Keratinocyte (primary cell): ENCODE measurements around the gene BCAS1. TPM values are rescaled to one million over a fixed set of nuclear protein-coding genes. Genes with fewer than 3 reads are reported as not detected.

Experiments used
- DNase-seq: peaks from one replicate; pipeline ENCODE4 v3.0.0-alpha.2; 2011; ENCODE audit warnings: low read depth, missing footprints, low spot score
- FAIRE-seq: peaks from 2 replicates; lab custom pipeline; 2011; peaks lifted over from hg19 to GRCh38; lab: Jason Lieb, UNC
- H2AFZ ChIP-seq: 2 replicates; pipeline ENCODE4 v1.6.0; 2012; ENCODE audit warnings: low read length, control low read depth, inconsistent platforms; ENCODE audit not compliant: control insufficient read depth
- H3K27ac ChIP-seq: 2 replicates; pipeline ENCODE4 v1.5.1; 2011; ENCODE audit warnings: low read length; ENCODE audit not compliant: control insufficient read depth, insufficient read depth
- H3K27me3 ChIP-seq: 3 replicates; pipeline ENCODE4 v1.6.0; 2011; ENCODE audit warnings: low read length; ENCODE audit not compliant: control insufficient read depth, insufficient read depth; ENCODE audit errors: extremely low read depth
- H3K36me3 ChIP-seq, 2 experiments: 2 replicates in 1 of 2; 3 replicates in 1 of 2; pipeline ENCODE4 v1.5.1; 2011; ENCODE audit warnings: low read length in 2 of 2, mild to moderate bottlenecking in 1 of 2; ENCODE audit not compliant: control insufficient read depth in 2 of 2, insufficient read depth in 2 of 2; ENCODE audit errors: extremely low read depth in 1 of 2
- H3K4me1 ChIP-seq: 3 replicates; pipeline ENCODE4 v1.5.1; 2011; ENCODE audit warnings: low read length; ENCODE audit not compliant: control insufficient read depth, insufficient read depth; ENCODE audit errors: extremely low read depth
- H3K4me2 ChIP-seq: 3 replicates; pipeline ENCODE4 v1.6.0; 2011; ENCODE audit warnings: low read depth, low read length; ENCODE audit not compliant: control insufficient read depth, insufficient read depth; ENCODE audit errors: extremely low read depth
- H3K4me3 ChIP-seq, 3 experiments: fragments of 200-600 bp in 1 of 3; sonication (generic) in 1 of 3; 2 replicates in 2 of 3; 3 replicates in 1 of 3; pipeline ENCODE4 v1.5.1; 2011 to 2016; ENCODE audit warnings: low read length in 3 of 3, mild to moderate bottlenecking in 3 of 3, control low read depth in 2 of 3, inconsistent platforms in 1 of 3, low read depth in 1 of 3, mixed read lengths in 1 of 3, mixed run types in 1 of 3, moderate library complexity in 1 of 3; ENCODE audit not compliant: control insufficient read depth in 2 of 3, insufficient read depth in 2 of 3; ENCODE audit errors: extremely low read depth in 1 of 3
- H3K79me2 ChIP-seq: 2 replicates; pipeline ENCODE4 v1.6.0; 2012; ENCODE audit warnings: low read length; ENCODE audit not compliant: control insufficient read depth, insufficient read depth
- H3K9ac ChIP-seq: 3 replicates; pipeline ENCODE4 v1.6.0; 2011; ENCODE audit warnings: low read length; ENCODE audit not compliant: control insufficient read depth, insufficient read depth; ENCODE audit errors: extremely low read depth
- H3K9me1 ChIP-seq: 3 replicates; pipeline ENCODE4 v1.6.0; 2011; ENCODE audit warnings: low read length; ENCODE audit not compliant: control insufficient read depth, insufficient read depth; ENCODE audit errors: extremely low read depth
- H3K9me3 ChIP-seq: 2 replicates; pipeline ENCODE4 v1.5.1; 2012; ENCODE audit warnings: low read depth, low read length; ENCODE audit not compliant: control insufficient read depth
- H4K20me1 ChIP-seq: 3 replicates; pipeline ENCODE4 v1.6.0; 2011; ENCODE audit warnings: low read length; ENCODE audit not compliant: control insufficient read depth, insufficient read depth; ENCODE audit errors: extremely low read depth
- EZH2 ChIP-seq: IDR thresholded peaks from one replicate; pipeline ENCODE4 v1.6.1; 2012; ENCODE audit warnings: inconsistent platforms, mild to moderate bottlenecking, low read length, moderate library complexity
- dilution Hi-C: fragments of 300-500 bp; cut with MboI; formaldehyde crosslinking; loops from one replicate; pipeline ENCODE4 v1.7.0; 2020; ENCODE audit warnings: low sequenced_read_pairs; ENCODE audit not compliant: extremely low pct_ligation_motif_present
- polyA plus RNA-seq, 5 experiments: library from polyadenylated mRNA; depleted of rRNA in 3 of 5; stranded (reverse) in 3 of 5; stranded (forward) in 1 of 5; unstranded in 1 of 5; fragments of >200 nt; gene quantifications; 1 replicate in 1 of 5; 2 replicates in 3 of 5; 3 replicates in 1 of 5; pipeline versions ENCODE4 v1.2.1 to v1.2.3, GENCODE V29; 2011 to 2012; ENCODE audit warnings: missing spikeins in 2 of 5, low read depth in 1 of 5, low replicate concordance in 1 of 5
- TF ChIP-seq, protein P1 (sequence below), 3 experiments: IDR thresholded peaks in 1 of 3; conservative IDR thresholded peaks in 1 of 3; optimal IDR thresholded peaks in 1 of 3; 2 replicates in 2 of 3; 3 replicates in 1 of 3; pipeline versions ENCODE3 to v1.5.1; 2011; ENCODE audit warnings: low read length in 3 of 3, mild to moderate bottlenecking in 3 of 3, moderate library complexity in 2 of 3, control low read depth in 1 of 3, inconsistent platforms in 1 of 3; ENCODE audit not compliant: insufficient read depth in 2 of 3; ENCODE audit errors: extremely low read depth in 1 of 3

Gene BCAS1
- polyA plus RNA-seq, 1 donor (not counting 4 experiments of a cell fraction or from before 2014, with no cell fraction given): not detected

DNA sequence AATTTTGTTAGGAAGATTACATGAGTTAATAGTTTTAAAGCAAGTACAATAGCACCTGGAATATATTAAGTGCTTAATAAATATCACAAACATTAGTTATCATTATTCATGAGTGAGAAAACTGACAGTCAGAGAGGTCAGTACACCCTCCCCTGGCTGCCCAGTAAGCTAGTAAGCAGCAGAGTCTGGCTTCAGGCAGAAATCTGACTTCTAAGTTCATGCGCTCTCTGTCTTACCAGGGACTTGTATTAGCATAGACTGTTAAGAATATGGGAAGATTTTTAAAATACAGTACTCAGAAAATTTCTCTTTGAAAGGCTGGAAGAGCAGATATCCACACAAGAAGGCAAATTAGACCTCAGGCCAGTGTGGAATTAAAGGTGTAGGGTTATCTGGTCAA, 40.8 kb downstream of the BCAS1 start:
- Histone ChIP-seq H3K27me3 (peaks cover 3% of the 10 kb centered on the region), H3K9ac (no peak overlapping the region), H3K36me3 (no peaks in the 10 kb centered on the region), H3K79me2 (no peaks in the 10 kb centered on the region), H3K4me3 (no peak overlapping the region), H3K9me1 (no peaks in the 10 kb centered on the region), H3K4me1 (no peaks in the 10 kb centered on the region), H4K20me1 (no peaks in the 10 kb centered on the region), H3K4me2 (no peak overlapping the region), H3K9me3 (no peaks in the 10 kb centered on the region), H3K27ac (no peak overlapping the region), H2AFZ (no peak overlapping the region)
- no peak for FAIRE-seq
- no peak for DNase-seq
- no peak for TF ChIP-seq EZH2
- TF ChIP-seq, protein P1, sequence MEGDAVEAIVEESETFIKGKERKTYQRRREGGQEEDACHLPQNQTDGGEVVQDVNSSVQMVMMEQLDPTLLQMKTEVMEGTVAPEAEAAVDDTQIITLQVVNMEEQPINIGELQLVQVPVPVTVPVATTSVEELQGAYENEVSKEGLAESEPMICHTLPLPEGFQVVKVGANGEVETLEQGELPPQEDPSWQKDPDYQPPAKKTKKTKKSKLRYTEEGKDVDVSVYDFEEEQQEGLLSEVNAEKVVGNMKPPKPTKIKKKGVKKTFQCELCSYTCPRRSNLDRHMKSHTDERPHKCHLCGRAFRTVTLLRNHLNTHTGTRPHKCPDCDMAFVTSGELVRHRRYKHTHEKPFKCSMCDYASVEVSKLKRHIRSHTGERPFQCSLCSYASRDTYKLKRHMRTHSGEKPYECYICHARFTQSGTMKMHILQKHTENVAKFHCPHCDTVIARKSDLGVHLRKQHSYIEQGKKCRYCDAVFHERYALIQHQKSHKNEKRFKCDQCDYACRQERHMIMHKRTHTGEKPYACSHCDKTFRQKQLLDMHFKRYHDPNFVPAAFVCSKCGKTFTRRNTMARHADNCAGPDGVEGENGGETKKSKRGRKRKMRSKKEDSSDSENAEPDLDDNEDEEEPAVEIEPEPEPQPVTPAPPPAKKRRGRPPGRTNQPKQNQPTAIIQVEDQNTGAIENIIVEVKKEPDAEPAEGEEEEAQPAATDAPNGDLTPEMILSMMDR (optimal IDR thresholded peaks at IDR 0.05 in 1 of 3, IDR thresholded peaks at IDR 0.05 in 1 of 3, conservative IDR thresholded peaks at IDR 0.05 in 1 of 3; ENCODE audit: extremely low read depth in 1 of 3, insufficient read depth in 2 of 3, low read length in 3 of 3): no peak
- dilution Hi-C loops: no loop called here

- FAIRE-seq: no peak
- no peaks in the 10 kb centered on the region for H3K36me3 ChIP-seq
- TF ChIP-seq, protein P1 (optimal IDR thresholded peaks at IDR 0.05 in 1 of 3, IDR thresholded peaks at IDR 0.05 in 1 of 3, conservative IDR thresholded peaks at IDR 0.05 in 1 of 3; ENCODE audit: extremely low read depth in 1 of 3, insufficient read depth in 2 of 3, low read length in 3 of 3): no peak
- no peak for TF ChIP-seq EZH2
- no peak for DNase-seq
- H3K4me1 ChIP-seq: no peaks in the 10 kb centered on the region
- peaks cover 3% of the 10 kb centered on the region for H3K27me3 ChIP-seq
- no peaks in the 10 kb centered on the region for H3K9me1 ChIP-seq
- dilution Hi-C loops: no loop called here
- H2AFZ ChIP-seq: no peak overlapping the region
- no peak overlapping the region for H3K4me3 ChIP-seq
- no peak overlapping the region for H3K27ac ChIP-seq
- H3K4me2 ChIP-seq: no peak overlapping the region
- H3K9me3 ChIP-seq: no peaks in the 10 kb centered on the region
- H3K79me2 ChIP-seq: no peaks in the 10 kb centered on the region
- no peaks in the 10 kb centered on the region for H4K20me1 ChIP-seq
- H3K9ac ChIP-seq: no peak overlapping the region
These were observed 41.2 kb downstream of the BCAS1 start for GRCh38 chr20:54029176-54029575.
